HepG2 (cell line): ENCODE data around the gene TNFSF18. TPM values are rescaled to one million over a fixed set of nuclear protein-coding genes. Genes with fewer than 3 reads are reported as not detected.

Source experiments
- HNRNPUL1 ChIP-seq: fragments of 200-400 bp; formaldehyde crosslinking; IDR thresholded peaks from 2 replicates; pipeline ENCODE4 v1.6.1; 2017; ENCODE audit warnings: low read depth, mild to moderate bottlenecking, low read length, moderate library complexity
- RERE ChIP-seq: IDR thresholded peaks from 2 replicates; pipeline ENCODE4 v1.6.1; 2016; ENCODE audit warnings: low read depth, missing genetic modification reagents, missing compliant biosample characterization
- TFAP4 ChIP-seq: sonication (generic); IDR thresholded peaks from 2 replicates; pipeline ENCODE4 v1.6.1; 2016; ENCODE audit warnings: low read depth, borderline replicate concordance
- ZBTB26 ChIP-seq: IDR thresholded peaks from 2 replicates; pipeline ENCODE4 v1.6.1; 2016; ENCODE audit warnings: missing compliant biosample characterization, missing genetic modification reagents, borderline replicate concordance
- ZKSCAN5 ChIP-seq: sonication (generic); formaldehyde crosslinking; IDR thresholded peaks from 2 replicates; pipeline ENCODE4 v1.5.1; 2020; ENCODE audit warnings: mild to moderate bottlenecking, missing genetic modification reagents
- ZNF335 ChIP-seq: sonication (generic); formaldehyde crosslinking; IDR thresholded peaks from 2 replicates; pipeline ENCODE4 v1.4.0; 2020; ENCODE audit warnings: missing genetic modification reagents
- ZNF687 ChIP-seq: sonication (generic); formaldehyde crosslinking; IDR thresholded peaks from 2 replicates; pipeline ENCODE4 v1.5.1; 2020; ENCODE audit warnings: mild to moderate bottlenecking, missing genetic modification reagents, moderate library complexity
- polyA plus RNA-seq, 8 experiments: library from polyadenylated mRNA; depleted of rRNA in 3 of 8; stranded (reverse) in 7 of 8; unstranded in 1 of 8; fragments of >200 nt; fragmentation: Illumina TruSeq in 4 of 8; extraction: Trizol in 4 of 8; gene quantifications; 2 replicates each; pipeline versions ENCODE4 v1.2.1 to v1.2.3, GENCODE V29; 2011 to 2016; ENCODE audit warnings: low read depth in 4 of 8, missing spikeins in 1 of 8, mixed read lengths in 1 of 8; ENCODE audit not compliant: insufficient read depth in 1 of 8
- total RNA-seq, 5 experiments: library from RNA; depleted of rRNA; stranded (reverse); fragments of >200 nt; fragmentation: Illumina TruSeq; extraction: Trizol; gene quantifications; 2 replicates each; pipeline ENCODE4 v1.2.3, GENCODE V29; 2016; ENCODE audit warnings: low read depth in 1 of 5

The TNFSF18 gene
- total and polyA plus RNA-seq, 2 of the 13 experiments (the other 11 are each of a cell fraction or from before 2014, with no cell fraction given) = not detected

GRCh38 chr1:173042806-173043205 lies 7.9 kb downstream of the TNFSF18 start (continued):
- TF ChIP-seq RERE (CRISPR knock-in tag) (no peak), ZNF687 (no peak), HNRNPUL1 (no peak), ZKSCAN5 (CRISPR knock-in tag) (no peak), ZBTB26 (CRISPR knock-in tag) (no peak), TFAP4 (no peak), ZNF335 (CRISPR knock-in tag) (no peak)
